GM12892 (cell line): ENCODE data around the gene PM20D1.

Experiments
- POLR2A ChIP-seq: IDR thresholded peaks from 2 replicates; pipeline ENCODE4 v1.6.1; 2011; ENCODE audit warnings: low read depth, low read length, control low read depth
- POLR2AphosphoS5 ChIP-seq: IDR thresholded peaks from 2 replicates; pipeline ENCODE4 v1.6.1; 2011; ENCODE audit warnings: low read depth, low read length, control low read depth

DNA sequence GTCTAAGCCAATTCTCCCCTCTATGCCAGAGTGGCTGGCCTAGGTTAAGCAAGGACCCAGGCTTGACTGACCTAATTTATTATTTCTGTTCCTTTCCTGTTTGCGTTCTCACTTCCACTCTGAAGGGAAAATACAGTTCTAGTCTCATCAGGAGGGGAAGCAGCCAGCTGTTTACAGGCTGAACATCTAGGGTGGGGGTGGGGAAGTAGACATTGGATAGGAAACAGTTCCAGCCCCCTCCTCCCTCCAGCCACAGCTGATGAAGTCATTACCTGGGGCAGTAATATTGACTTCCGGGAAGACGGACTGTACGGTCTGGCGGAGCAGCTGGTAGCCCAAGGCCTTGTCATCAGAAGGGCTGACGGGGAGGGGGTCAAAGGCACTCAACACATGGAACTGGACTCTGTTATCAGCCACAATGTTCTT is 17.6 kb downstream of the PM20D1 start:
- TF ChIP-seq POLR2A (no peak), POLR2AphosphoS5 (no peak)
